GM19240 (cell line): ENCODE data around the gene PTP4A2.
"Not testable (repeated sequence)": the region's sequence is repeated elsewhere in the genome, so short reads cannot be mapped to it uniquely, and the experiment has no call there.

Experiments used
- DNase-seq: peaks from one replicate; pipeline ENCODE4 v3.0.0; 2011; ENCODE audit warnings: low spot score; ENCODE audit not compliant: insufficient read length

Gene PTP4A2

DNA sequence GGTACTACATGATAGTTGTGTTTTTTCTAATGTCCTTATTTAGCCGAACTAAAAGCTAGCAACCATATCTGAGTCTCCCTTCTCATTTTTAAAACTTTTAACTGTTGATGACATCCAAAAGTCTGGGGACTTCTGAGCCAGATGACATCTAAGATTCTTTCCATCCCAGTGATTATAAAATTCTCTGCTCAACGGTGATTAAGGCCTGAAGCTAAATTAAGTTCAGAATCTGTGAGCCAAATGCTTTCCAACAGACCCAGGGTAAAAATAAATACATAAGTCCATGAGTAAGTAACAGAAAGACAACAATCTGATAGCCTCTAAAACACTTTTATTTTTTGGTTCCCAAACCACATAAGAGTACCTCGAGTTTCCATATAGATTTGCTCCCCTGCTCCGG is 13.1 kb upstream of the PTP4A2 start:
- DNase-seq = no peak

DNA sequence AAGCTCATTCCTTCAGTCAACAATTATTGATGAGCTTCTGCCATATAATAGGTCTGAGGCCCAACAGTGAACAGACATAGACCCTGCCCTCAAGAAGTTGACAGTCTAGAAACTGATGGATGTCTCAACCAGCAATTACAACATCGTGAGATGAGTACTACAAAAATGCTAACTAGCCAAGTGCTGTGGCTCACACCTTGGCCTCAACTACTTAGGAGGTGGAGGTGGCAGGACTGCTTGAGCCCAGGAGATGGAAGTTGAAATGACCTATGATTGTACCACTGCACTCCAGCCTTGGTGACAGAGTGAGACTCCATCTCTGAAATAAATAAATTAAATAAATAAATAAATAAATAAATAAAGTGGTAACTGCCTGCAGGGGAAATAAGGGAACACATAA is 11.7 kb upstream of the PTP4A2 start:
- no peak for DNase-seq

DNA sequence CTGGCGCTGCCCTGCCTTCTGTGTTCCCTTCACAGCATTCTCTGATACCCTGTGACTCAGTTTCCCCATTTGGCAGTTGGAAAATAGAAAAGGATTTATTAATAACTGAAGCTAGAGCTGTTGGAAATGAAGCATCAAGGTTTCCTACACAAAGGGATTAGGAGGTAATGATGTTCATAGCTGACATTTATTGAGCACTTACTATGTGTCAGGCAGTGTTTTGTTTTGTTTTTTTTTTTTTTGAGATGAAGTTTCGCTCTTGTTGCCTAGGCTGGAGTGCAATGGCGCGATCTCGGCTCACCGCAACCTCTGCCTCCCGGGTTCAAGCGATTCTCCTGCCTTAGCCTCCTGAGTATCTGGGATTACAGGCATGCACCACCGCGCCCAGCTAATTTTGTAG is 7.5 kb upstream of the PTP4A2 start:
- not testable (repeated sequence) for DNase-seq

GRCh38 chr1:31944205-31945089 is 6.3 kb upstream of the PTP4A2 start:
- DNase-seq = peak; percentile 73

DNA sequence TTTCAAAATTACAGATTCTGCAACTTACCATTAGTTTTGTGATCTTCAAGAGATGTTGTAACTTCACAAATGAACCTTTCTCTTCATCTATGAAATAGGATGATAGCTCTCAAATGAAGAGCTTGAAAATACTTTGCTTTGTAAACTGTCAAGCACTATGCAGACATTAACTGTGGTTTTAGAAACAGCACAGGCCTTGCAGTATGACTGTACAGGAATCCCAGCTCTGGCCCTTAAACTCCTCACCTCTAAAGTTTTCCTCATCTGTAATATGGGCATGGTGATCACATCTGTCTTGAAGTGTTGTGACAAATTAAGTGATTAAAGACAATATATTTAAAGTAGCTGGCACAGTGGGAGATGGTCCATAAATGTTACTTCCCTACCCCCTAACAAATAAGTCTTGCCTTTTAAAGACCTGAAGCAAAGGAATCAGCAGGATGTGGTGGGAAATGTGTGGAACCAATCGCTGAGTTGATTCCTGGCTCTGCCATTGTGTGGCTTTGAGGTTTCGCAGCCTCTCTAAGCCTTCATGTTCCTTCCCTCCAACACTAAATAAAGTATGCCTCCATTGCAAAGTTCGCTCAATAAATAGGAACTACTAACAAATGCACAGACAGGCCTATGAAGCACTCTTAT is 5.5 kb upstream of the PTP4A2 start:
- no peak for DNase-seq

DNA sequence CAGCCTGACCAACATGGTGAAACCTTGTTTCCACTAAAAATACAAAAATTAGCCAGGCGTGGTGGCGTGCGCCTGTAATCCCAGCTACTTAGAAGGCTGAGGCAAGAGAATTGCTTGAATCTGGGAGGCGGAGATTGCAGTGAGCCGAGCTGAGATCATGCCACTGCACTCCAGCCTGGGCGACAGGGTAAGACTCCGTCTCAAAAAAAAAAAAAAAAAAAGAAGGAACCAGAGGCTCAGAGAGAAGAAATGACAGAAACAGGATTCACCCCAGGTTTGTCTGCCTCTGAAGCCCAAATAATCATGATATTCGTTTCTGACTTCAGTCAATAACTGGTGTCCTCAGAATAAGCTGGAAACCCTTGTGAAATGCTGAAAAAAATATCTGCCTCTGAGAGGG is 3.9 kb upstream of the PTP4A2 start:
- DNase-seq = not testable (repeated sequence)

- no peak for DNase-seq
Observed at GRCh38 chr1:31939484-31940329, 1.5 kb upstream of the PTP4A2 start.

DNA sequence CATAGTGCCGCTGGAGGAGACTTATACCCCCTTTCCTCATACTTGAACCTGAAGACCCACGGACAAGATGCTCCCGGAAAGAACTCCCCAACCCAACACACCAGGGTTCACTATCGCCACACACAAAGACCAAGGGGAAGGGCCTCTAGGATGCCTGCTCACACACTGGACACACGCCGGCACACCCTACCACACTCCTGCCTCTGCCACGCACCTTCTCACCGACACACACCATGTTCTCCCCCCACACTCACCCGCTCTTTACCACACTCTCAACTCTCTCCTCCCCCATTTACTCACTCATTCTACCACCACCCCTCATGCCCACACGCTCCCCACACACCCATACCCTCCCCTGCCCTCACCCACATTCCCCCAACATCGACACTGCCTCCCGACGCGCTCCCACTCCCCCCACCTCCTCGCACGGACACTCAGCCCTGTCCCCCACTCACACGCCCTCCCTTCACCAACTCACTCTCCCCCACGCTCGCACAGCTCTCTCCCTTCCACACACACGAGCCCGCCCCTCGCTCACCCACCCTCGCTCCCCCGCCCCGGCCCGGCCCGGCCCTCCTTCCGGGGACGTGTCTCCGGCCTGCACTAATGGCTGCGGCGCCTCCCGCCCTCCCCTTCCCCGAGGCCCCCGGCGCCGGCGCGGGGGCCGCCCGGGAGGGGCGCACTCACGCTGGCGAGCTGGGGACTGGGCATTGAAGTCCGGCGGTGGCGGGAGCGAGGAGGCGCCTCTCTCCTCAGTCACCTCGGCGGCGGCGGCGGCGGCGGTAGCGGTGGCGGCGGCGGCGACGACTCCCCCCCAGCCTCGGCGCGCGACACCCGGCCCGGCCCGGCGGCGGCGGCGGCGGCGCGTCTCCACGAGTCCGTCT is 626 bp downstream of the PTP4A2 start:
- DNase-seq = no peak

DNA sequence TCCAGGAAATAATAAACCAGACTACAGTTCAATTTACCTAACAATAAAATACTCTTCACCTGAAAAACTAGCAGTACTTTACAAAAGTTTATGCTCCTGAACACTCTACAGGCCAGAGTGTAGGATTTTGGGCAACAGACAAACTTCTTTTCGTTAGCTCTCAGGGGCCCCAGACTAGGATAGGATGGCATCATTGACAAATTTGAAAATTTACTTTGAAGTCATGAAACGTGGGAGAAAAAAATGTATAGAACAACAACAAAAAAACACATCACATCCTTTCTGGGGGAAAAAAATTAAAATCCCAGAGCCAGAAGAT is 1.2 kb downstream of the PTP4A2 start:
- DNase-seq = no peak

GRCh38 chr1:31936278-31936980 is 1.7 kb downstream of the PTP4A2 start:
- no peak for DNase-seq

DNA sequence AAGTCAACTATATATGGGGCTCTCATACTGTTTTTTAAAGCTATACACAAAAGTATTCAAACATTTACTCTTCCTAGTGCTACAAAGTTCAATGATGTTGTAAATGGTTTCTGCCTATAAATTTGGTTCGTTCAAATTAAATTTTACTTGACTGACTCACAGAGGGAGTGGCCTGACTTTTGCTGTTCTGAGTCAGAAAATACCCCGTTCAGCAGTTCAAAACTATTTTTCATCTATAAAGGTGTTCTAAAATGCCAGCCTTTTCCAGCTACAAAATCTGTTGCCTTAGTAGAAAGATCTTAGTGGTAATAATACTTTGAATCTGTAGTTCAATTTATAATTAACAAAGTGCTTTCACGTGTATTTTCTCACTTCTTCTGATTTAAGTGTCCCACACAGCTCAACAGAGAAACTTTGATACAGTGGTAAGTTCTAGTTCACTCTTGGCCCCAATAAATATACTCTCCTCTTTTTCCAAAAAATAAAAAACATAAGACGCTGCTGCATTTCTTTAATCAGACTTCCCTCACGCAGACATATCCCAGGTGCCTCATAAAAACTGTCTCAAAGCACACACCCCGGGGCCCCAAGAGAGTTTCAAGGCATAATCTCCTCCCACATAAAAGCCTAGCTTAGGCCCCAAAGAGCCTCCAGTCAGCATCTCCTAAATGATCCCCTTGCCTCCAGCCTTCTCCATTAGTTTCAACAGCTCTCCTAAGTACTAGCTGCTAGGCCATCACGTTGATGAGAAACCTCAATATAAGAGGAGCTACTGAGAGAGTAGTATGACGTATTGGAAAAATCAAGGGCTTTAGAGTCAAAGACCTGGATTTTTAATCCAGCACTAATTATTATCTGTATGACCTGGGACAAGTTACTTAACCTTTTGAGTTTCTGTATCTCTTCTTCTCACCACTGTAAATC is 3.2 kb downstream of the PTP4A2 start:
- no peak for DNase-seq

- no peak for DNase-seq
Observed at GRCh38 chr1:31932491-31933316, 5.5 kb downstream of the PTP4A2 start.

DNA sequence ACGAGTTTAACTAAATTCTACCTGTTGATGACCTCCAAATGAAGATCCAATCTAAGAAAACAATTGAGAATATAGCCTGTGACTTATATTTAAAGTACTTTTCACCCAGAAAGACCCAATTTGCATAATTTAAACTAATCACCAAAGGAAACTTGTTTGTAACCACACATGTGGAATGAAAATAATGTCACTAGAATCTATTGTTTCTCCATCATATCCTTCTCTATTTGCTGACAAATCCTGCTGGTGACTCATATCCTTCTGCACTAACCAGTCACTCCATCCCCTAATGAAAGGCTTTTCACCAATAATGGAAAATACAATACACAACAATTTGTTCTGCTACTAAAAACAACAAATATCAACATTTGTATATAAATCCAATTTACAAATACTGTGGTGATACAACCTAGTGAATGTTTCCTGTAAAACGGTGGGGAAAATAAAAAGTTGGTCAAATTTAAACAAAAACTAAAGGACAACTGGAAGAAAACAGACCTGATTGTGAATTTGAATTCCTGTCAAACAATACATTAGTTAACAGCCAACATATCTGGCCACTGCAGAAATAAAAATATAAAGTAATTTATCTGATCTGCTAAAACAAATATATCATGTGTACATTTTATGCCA is 6.5 kb downstream of the PTP4A2 start:
- no peak for DNase-seq

GRCh38 chr1:31930836-31931592 is 7.2 kb downstream of the PTP4A2 start:
- DNase-seq = no peak

GRCh38 chr1:31927661-31927980 is 10.5 kb downstream of the PTP4A2 start:
- DNase-seq = no peak

- no peak for DNase-seq
Observed at GRCh38 chr1:31926853-31927660, 11.1 kb downstream of the PTP4A2 start.

DNA sequence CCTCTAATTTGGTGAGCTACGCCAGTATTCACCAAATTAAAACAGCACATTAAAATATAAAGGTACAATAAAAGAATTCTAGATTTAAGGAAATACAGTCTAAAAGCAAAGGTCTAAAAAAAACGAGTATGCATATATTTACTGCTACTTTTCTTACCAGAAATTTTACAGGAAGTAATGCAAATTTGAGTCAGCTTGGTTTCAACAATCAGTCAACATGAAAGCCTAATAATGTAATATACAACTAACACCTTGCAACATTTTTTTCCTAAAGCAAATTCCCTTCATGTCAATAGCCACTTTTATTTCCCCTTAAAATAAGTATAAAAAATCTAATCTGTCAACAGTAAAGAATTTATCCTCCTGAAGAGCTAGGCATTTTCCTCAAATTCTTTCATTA is 11.9 kb downstream of the PTP4A2 start:
- no peak for DNase-seq
